Measurements from ENCODE around the gene CCT8. TPM values are rescaled to one million over a fixed set of nuclear protein-coding genes. Genes with fewer than 3 reads are reported as not detected.

The CCT8 gene
- total RNA-seq (2021; fragmentation: NEBNext Ultra II Directional; extraction: Animal tissue kit (Norgen Biotek cat#: 25700)) = 314 and 319 TPM in 2 replicates
- 90.5 and 151 TPM in 2 replicates for polyA plus RNA-seq (2011; rRNA removed)
- 222 TPM for polyA plus RNA-seq (2011; cell fraction: cytosol; rRNA removed)
- polyA plus RNA-seq (2011; cell fraction: nucleus; rRNA removed) = 43.0 TPM
- polyA plus RNA-seq (2012, experiment 1 of 2) = 250 to 393 TPM (median 278 TPM) in 4 replicates
- polyA plus RNA-seq (2012, experiment 2 of 2) = 30.3 TPM
- 248 TPM for polyA plus RNA-seq (2013, experiment 1 of 2)
- polyA plus RNA-seq (2013, experiment 2 of 2) = 252 TPM
- 184 and 225 TPM in 2 replicates for polyA minus RNA-seq (2011; rRNA and poly(A)+ RNA removed)
- polyA minus RNA-seq (2011; cell fraction: cytosol; rRNA and poly(A)+ RNA removed) = 135 TPM
- 87.6 TPM for polyA minus RNA-seq (2011; cell fraction: nucleus; rRNA and poly(A)+ RNA removed)
- long read RNA-seq, experiment 1, transcript CCT8-210 (5 exons, 1,326 nt) = major isoform, 14 of 416 reads
- long read RNA-seq, experiment 1, partial matches to known transcripts = 143 of 416 reads
- long read RNA-seq, experiment 1, other reads (novel, unspliced or antisense) = 258 of 416 reads
- long read RNA-seq, experiment 2, transcript CCT8-201 (15 exons, 2,005 nt) = major isoform, 879 of 1,016 reads
- long read RNA-seq, experiment 2, partial matches to known transcripts = 97 of 1,016 reads
- long read RNA-seq, experiment 2, other reads (novel, unspliced or antisense) = 36 of 1,016 reads

- Histone ChIP-seq H3K4me3 (ENCODE audit: extremely low read depth in 1 of 4, insufficient read depth in 2 of 4, low read depth in 3 of 4, low read length in 4 of 4) (peak within 1 kb of the TSS; percentile 77 to 97 (median 88)), H3K36me3 (ENCODE audit: control insufficient read depth in 2 of 4, insufficient read depth in 4 of 4, low read length in 3 of 4) (peaks cover 0 to 19% (median 8%) of the 10 kb centered on the region in 4 experiments; a peak in 4 of 8 replicates), H3K56ac (replicated peaks; ENCODE audit: insufficient read length, low read depth, low read length) (peak within 1 kb of the TSS; percentile 88), H3K79me2 (ENCODE audit: control insufficient read depth in 1 of 2, insufficient read depth in 2 of 2, low read length in 2 of 2) (peaks cover 27 to 50% of the 10 kb centered on the region in 2 experiments), H4K91ac (replicated peaks; ENCODE audit: insufficient read length, low read length) (peak within 1 kb of the TSS; percentile 86), H3K9me3 (ENCODE audit: insufficient read depth in 2 of 2, low read depth in 1 of 2, low read length in 1 of 2) (no peaks in the 10 kb centered on the region; a peak in 1 of 4 replicates), H3K18ac (ENCODE audit: extremely low read depth, low read length) (peak within 1 kb of the TSS; percentile 85), H2BK20ac (ENCODE audit: low read length) (no peak within 1 kb of the TSS), H4K8ac (ENCODE audit: extremely low read depth, insufficient read depth, low read length) (peak within 1 kb of the TSS; percentile 98), H3K23me2 (ENCODE audit: low read depth, low read length) (peaks cover 7% of the 10 kb centered on the region; the same call in 1 of the 2 replicates), H3K27me3 (replicated peaks in 1 of 4; ENCODE audit: control insufficient read depth in 3 of 4, extremely low read depth in 1 of 4, insufficient read depth in 3 of 4, low read length in 3 of 4) (no peaks in the 10 kb centered on the region), H3K14ac (ENCODE audit: insufficient read length) (peak within 1 kb of the TSS; percentile 25), H2BK120ac (replicated peaks; ENCODE audit: low read depth, low read length) (peak within 1 kb of the TSS; percentile 57), H3K9ac (replicated peaks in 1 of 4; ENCODE audit: extremely low read depth in 1 of 4, low read depth in 3 of 4, low read length in 3 of 4) (peak within 1 kb of the TSS; percentile 89 to 98 (median 93)), H2AK5ac (ENCODE audit: low read depth, low read length) (no peak within 1 kb of the TSS), H4K20me1 (replicated peaks in 1 of 2; ENCODE audit: control insufficient read depth in 1 of 2, insufficient read depth in 2 of 2, low read length in 2 of 2) (peaks cover 7 to 11% of the 10 kb centered on the region in 2 experiments), H2BK12ac (ENCODE audit: low read depth, low read length) (peak within 1 kb of the TSS; percentile 52; the same call in 1 of the 2 replicates), H2AFZ (ENCODE audit: low read length) (peak within 1 kb of the TSS; percentile 99), H3K79me1 (ENCODE audit: low read depth, low read length) (0 out of 2 replicates have a peak, but pooled peaks cover 3% of the 10 kb centered on the region), H3K4me2 (ENCODE audit: insufficient read depth in 1 of 2, low read depth in 2 of 2, low read length in 2 of 2) (peak within 1 kb of the TSS; percentile 70 to 73), H3K23ac (ENCODE audit: insufficient read length) (no peak within 1 kb of the TSS), H3K4me1 (replicated peaks in 1 of 4; ENCODE audit: control insufficient read depth in 3 of 4, insufficient read depth in 4 of 4, low read length in 3 of 4) (peaks cover 0 to 5% (median 0%) of the 10 kb centered on the region in 4 experiments; a peak in 2 of 7 replicates), H2BK15ac (ENCODE audit: low read length) (no peak within 1 kb of the TSS), H3K4ac (replicated peaks; ENCODE audit: insufficient read length, low read depth, low read length) (peak within 1 kb of the TSS; percentile 93), H2BK5ac (ENCODE audit: low read depth, low read length) (peak within 1 kb of the TSS; percentile 95), H4K5ac (ENCODE audit: insufficient read length, low read depth, low read length) (peak within 1 kb of the TSS; percentile 94), H3K27ac (ENCODE audit: low read depth, low read length) (peak within 1 kb of the TSS; percentile 84)
- DNase-seq (ENCODE audit: low read depth in 1 of 2, low spot score in 2 of 2) (peak; percentile 94 to 96), FAIRE-seq (no peak)
- POLR2A ChIA-PET (ENCODE audit: partially characterized antibody) = interaction anchor here (0.6 to 3.3 kb wide), 17 partner anchors 9 to 873 kb away, joined by 3 to 37 read pairs (median 4); partner anchors contain the start of gene LTN1
- CTCF ChIA-PET (ENCODE audit: partially characterized antibody) = interaction anchor here (0.8 to 2.1 kb wide), 3 partner anchors 89 to 298 kb away, joined by 3 to 5 read pairs (median 5); no protein-coding TSS in a partner anchor
- WGBS, 2 experiments (ENCODE audit: extremely low coverage in 1 of 2, insufficient coverage in 1 of 2, insufficient read length in 1 of 2, insufficient replicate concordance in 2 of 2, low coverage in 1 of 2, low lambda C conversion rate in 2 of 2, missing lambda C conversion rate in 1 of 2) = 1% methylated on average over 56 of the region's 62 CpGs; no CpG with 5 or more reads in 1 of the 2 experiments
- TF ChIP-seq ASH2L (IDR thresholded peaks at IDR 0.05; ENCODE audit: low read length) = peak; percentile 90
- no peak for TF ChIP-seq JUND (IDR thresholded peaks at IDR 0.05; ENCODE audit: low read length)
- no peak for TF ChIP-seq HDAC6 (IDR thresholded peaks at IDR 0.05; ENCODE audit: low read depth, low read length)
- TF ChIP-seq ZNF274 (IDR thresholded peaks at IDR 0.05; ENCODE audit: borderline replicate concordance, extremely low read depth, low read length) = no peak
- TF ChIP-seq CTCF (IDR thresholded peaks at IDR 0.05; ENCODE audit: control extremely low read depth in 1 of 3, insufficient read depth in 1 of 3, low read depth in 1 of 3, low read length in 3 of 3) = no peak
These were observed at the start of gene CCT8 for GRCh38 chr21:29073222-29074006. Gene CCT8, minus strand, starts transcription at chr21:29073648. Its CDS starts 58 bp downstream, at chr21:29073590.
